ENCODE measurements around the gene TBC1D13.
"Not testable (repeated sequence)": the region's sequence is repeated elsewhere in the genome, so short reads cannot be mapped to it uniquely, and the experiment has no call there.

The TBC1D13 gene

GRCh38 chr9:128786681-128787601 is at the start of gene TBC1D13:
TBC1D13 (plus strand) TSS chr9:128787253; CDS start chr9:128787354, 101 bp downstream.
- peak; percentile 76 for DNase-seq

GRCh38 chr9:128742401-128742800 is 44.7 kb upstream of the TBC1D13 start:
- DNase-seq, result no peak

- no peak for DNase-seq
Measured at GRCh38 chr9:128743421-128743820, 43.6 kb upstream of the TBC1D13 start.

GRCh38 chr9:128747241-128747640 is 39.8 kb upstream of the TBC1D13 start:
- DNase-seq, result no peak

- no peak for DNase-seq
Measured at GRCh38 chr9:128750926-128751595, 36.0 kb upstream of the TBC1D13 start.

GRCh38 chr9:128753627-128754026 is 33.4 kb upstream of the TBC1D13 start:
- DNase-seq, result no peak

- no peak for DNase-seq
Measured at GRCh38 chr9:128757602-128758001, 29.5 kb upstream of the TBC1D13 start.

GRCh38 chr9:128762671-128763449 is 24.2 kb upstream of the TBC1D13 start:
- no peak for DNase-seq

- no peak for DNase-seq
Measured at GRCh38 chr9:128764361-128764760, 22.7 kb upstream of the TBC1D13 start.

- no peak for DNase-seq
Measured at GRCh38 chr9:128765499-128765898, 21.6 kb upstream of the TBC1D13 start.

- no peak for DNase-seq
Measured at GRCh38 chr9:128768606-128769005, 18.4 kb upstream of the TBC1D13 start.

GRCh38 chr9:128770286-128771030 is 16.6 kb upstream of the TBC1D13 start:
- no peak for DNase-seq

- no peak for DNase-seq
Measured at GRCh38 chr9:128771094-128771721, 15.8 kb upstream of the TBC1D13 start.

GRCh38 chr9:128771745-128772519 is 15.1 kb upstream of the TBC1D13 start, which contains the start of gene ZER1:
ZER1 (minus strand) TSS chr9:128771927; CDS start chr9:128755565, 16,362 bp downstream.
- peak; percentile 93 for DNase-seq

- DNase-seq, result no peak
Measured at GRCh38 chr9:128773049-128773448, 14.0 kb upstream of the TBC1D13 start.

- DNase-seq, result no peak
Measured at GRCh38 chr9:128774804-128775203, 12.2 kb upstream of the TBC1D13 start.

GRCh38 chr9:128780093-128780492 is 7.0 kb upstream of the TBC1D13 start:
- DNase-seq, result not testable (repeated sequence)

- DNase-seq, result no peak
Measured at GRCh38 chr9:128781187-128782070, 5.6 kb upstream of the TBC1D13 start.

GRCh38 chr9:128782669-128783068 is 4.4 kb upstream of the TBC1D13 start:
- DNase-seq, result no peak

GRCh38 chr9:128785427-128785826 is 1.6 kb upstream of the TBC1D13 start:
- DNase-seq, result no peak
